Neuron (in vitro differentiated cells): ENCODE measurements around the gene MAST3.
"Not testable (repeated sequence)": the region's sequence is repeated elsewhere in the genome, so short reads cannot be mapped to it uniquely, and the experiment has no call there.

Experiments used
- H2AFZ ChIP-seq: one replicate; pipeline ENCODE4 v1.6.1; 2013; ENCODE audit warnings: low read depth, mild to moderate bottlenecking, inconsistent platforms, low read length, moderate library complexity
- H3K27me3 ChIP-seq: one replicate; pipeline ENCODE4 v1.6.1; 2013; ENCODE audit warnings: low read length; ENCODE audit not compliant: insufficient read depth
- H3K36me3 ChIP-seq: one replicate; pipeline ENCODE4 v1.6.1; 2013; ENCODE audit warnings: low read length; ENCODE audit not compliant: insufficient read depth
- H3K4me1 ChIP-seq: one replicate; pipeline ENCODE4 v1.6.1; 2013; ENCODE audit warnings: low read length; ENCODE audit not compliant: insufficient read depth
- H3K4me3 ChIP-seq: 2 replicates; pipeline ENCODE4 v1.5.1; 2013; ENCODE audit warnings: mild to moderate bottlenecking, low read length, moderate library complexity
- H3K9me3 ChIP-seq: one replicate; pipeline ENCODE4 v1.6.1; 2013; ENCODE audit warnings: low read length

The MAST3 gene

GRCh38 chr19:18068395-18068794, 29.2 kb upstream of the MAST3 start:
- no peaks in the 10 kb centered on the region for H3K36me3 ChIP-seq
- H3K9me3 ChIP-seq = no peaks in the 10 kb centered on the region
- H3K4me3 ChIP-seq = no peak overlapping the region
- H3K4me1 ChIP-seq = no peaks in the 10 kb centered on the region
- H2AFZ ChIP-seq = no peak overlapping the region
- H3K27me3 ChIP-seq = no peaks in the 10 kb centered on the region

GRCh38 chr19:18069383-18069782, 28.2 kb upstream of the MAST3 start:
- H2AFZ ChIP-seq = no peak overlapping the region
- H3K4me3 ChIP-seq = no peak overlapping the region

GRCh38 chr19:18070181-18070580, 27.4 kb upstream of the MAST3 start:
- Histone ChIP-seq H3K36me3 (no peaks in the 10 kb centered on the region), H3K4me3 (no peak overlapping the region), H3K9me3 (no peaks in the 10 kb centered on the region)

More at GRCh38 chr19:18069383-18069782, 28.2 kb upstream of the MAST3 start:
- no peaks in the 10 kb centered on the region for H3K4me1 ChIP-seq
- H3K27me3 ChIP-seq = no peaks in the 10 kb centered on the region
- no peaks in the 10 kb centered on the region for H3K36me3 ChIP-seq
- H3K9me3 ChIP-seq = no peaks in the 10 kb centered on the region

GRCh38 chr19:18072335-18072734, 25.2 kb upstream of the MAST3 start:
- Histone ChIP-seq H3K4me1 (no peaks in the 10 kb centered on the region), H2AFZ (no peak overlapping the region), H3K4me3 (no peak overlapping the region), H3K9me3 (no peaks in the 10 kb centered on the region), H3K27me3 (no peaks in the 10 kb centered on the region), H3K36me3 (no peaks in the 10 kb centered on the region)

More at GRCh38 chr19:18070181-18070580, 27.4 kb upstream of the MAST3 start:
- no peak overlapping the region for H2AFZ ChIP-seq
- H3K4me1 ChIP-seq = no peaks in the 10 kb centered on the region
- no peaks in the 10 kb centered on the region for H3K27me3 ChIP-seq

- Histone ChIP-seq H3K4me3 (no peak overlapping the region), H3K27me3 (no peaks in the 10 kb centered on the region)
These were observed 24.4 kb upstream of the MAST3 start for GRCh38 chr19:18073197-18073596.

GRCh38 chr19:18074192-18074591, 23.4 kb upstream of the MAST3 start:
- H3K36me3 ChIP-seq = no peaks in the 10 kb centered on the region
- no peaks in the 10 kb centered on the region for H3K27me3 ChIP-seq
- no peak overlapping the region for H3K4me3 ChIP-seq
- H2AFZ ChIP-seq = no peak overlapping the region
- H3K9me3 ChIP-seq = no peaks in the 10 kb centered on the region
- no peaks in the 10 kb centered on the region for H3K4me1 ChIP-seq

More at GRCh38 chr19:18073197-18073596, 24.4 kb upstream of the MAST3 start:
- Histone ChIP-seq H2AFZ (no peak overlapping the region), H3K36me3 (no peaks in the 10 kb centered on the region), H3K4me1 (no peaks in the 10 kb centered on the region), H3K9me3 (no peaks in the 10 kb centered on the region)

- no peaks in the 10 kb centered on the region for H3K27me3 ChIP-seq
- no peaks in the 10 kb centered on the region for H3K9me3 ChIP-seq
- no peak overlapping the region for H3K4me3 ChIP-seq
- H3K4me1 ChIP-seq = no peaks in the 10 kb centered on the region
- no peaks in the 10 kb centered on the region for H3K36me3 ChIP-seq
- H2AFZ ChIP-seq = no peak overlapping the region
These were observed 13.5 kb upstream of the MAST3 start for GRCh38 chr19:18083929-18084684.

GRCh38 chr19:18085702-18086457, 11.7 kb upstream of the MAST3 start:
- Histone ChIP-seq H2AFZ (no peak overlapping the region), H3K9me3 (no peaks in the 10 kb centered on the region), H3K4me1 (no peaks in the 10 kb centered on the region), H3K4me3 (no peak overlapping the region), H3K36me3 (no peaks in the 10 kb centered on the region), H3K27me3 (no peaks in the 10 kb centered on the region)

GRCh38 chr19:18086590-18087138, 10.9 kb upstream of the MAST3 start, which contains the start of gene IL12RB1:
TSS of gene IL12RB1 (minus strand) at chr19:18086934. CDS start at chr19:18086823, 111 bp downstream.
- no peaks in the 10 kb centered on the region for H3K36me3 ChIP-seq
- no peak within 1 kb of the TSS for H2AFZ ChIP-seq
- H3K9me3 ChIP-seq = no peaks in the 10 kb centered on the region
- no peaks in the 10 kb centered on the region for H3K4me1 ChIP-seq
- no peaks in the 10 kb centered on the region for H3K27me3 ChIP-seq
- no peak within 1 kb of the TSS for H3K4me3 ChIP-seq

- H3K4me3 ChIP-seq, H2AFZ ChIP-seq, H3K27me3 ChIP-seq, H3K36me3 ChIP-seq, H3K4me1 ChIP-seq, H3K9me3 ChIP-seq: not testable (repeated sequence)
These were observed 8.5 kb upstream of the MAST3 start for GRCh38 chr19:18089096-18089541.

GRCh38 chr19:18089726-18090125, 7.9 kb upstream of the MAST3 start:
- no peak overlapping the region for H3K4me3 ChIP-seq
- no peaks in the 10 kb centered on the region for H3K9me3 ChIP-seq
- H2AFZ ChIP-seq = no peak overlapping the region
- H3K27me3 ChIP-seq = no peaks in the 10 kb centered on the region
- no peaks in the 10 kb centered on the region for H3K36me3 ChIP-seq
- no peaks in the 10 kb centered on the region for H3K4me1 ChIP-seq

- Histone ChIP-seq H3K4me3 (no peak overlapping the region), H3K4me1 (no peaks in the 10 kb centered on the region), H3K27me3 (no peaks in the 10 kb centered on the region), H3K36me3 (no peaks in the 10 kb centered on the region), H3K9me3 (no peaks in the 10 kb centered on the region), H2AFZ (no peak overlapping the region)
These were observed 6.9 kb upstream of the MAST3 start for GRCh38 chr19:18090545-18091216.

GRCh38 chr19:18091217-18091608, 6.4 kb upstream of the MAST3 start:
- no peaks in the 10 kb centered on the region for H3K27me3 ChIP-seq
- no peak overlapping the region for H3K4me3 ChIP-seq
- H3K9me3 ChIP-seq = no peaks in the 10 kb centered on the region
- H3K36me3 ChIP-seq = no peaks in the 10 kb centered on the region
- no peaks in the 10 kb centered on the region for H3K4me1 ChIP-seq
- H2AFZ ChIP-seq = no peak overlapping the region
